GM19452 (cell line): ENCODE data around the gene MAD1L1.
"Not testable (repeated sequence)": the region's sequence is repeated elsewhere in the genome, so short reads cannot be mapped to it uniquely, and the experiment has no call there.

Source experiments
- ATAC-seq: cut with Tn5 transposase; IDR thresholded peaks from one replicate; pipeline ENCODE4 v1.9.1; 2021; ENCODE audit not compliant: unreplicated experiment

Gene MAD1L1

GRCh38 chr7:2232766-2233520 lies at the start of gene MAD1L1:
Gene MAD1L1 (minus strand): TSS chr7:2232945. CDS start chr7:2230133, 2,812 bp downstream.
- peak; percentile 72 for ATAC-seq

- ATAC-seq: no peak
Measured at GRCh38 chr7:2282185-2282751, 49.5 kb upstream of the MAD1L1 start.

- no peak for ATAC-seq
Measured at GRCh38 chr7:2281541-2281940, 48.8 kb upstream of the MAD1L1 start.

GRCh38 chr7:2280424-2280823 lies 47.7 kb upstream of the MAD1L1 start:
- no peak for ATAC-seq

- ATAC-seq: no peak
Measured at GRCh38 chr7:2279896-2280295, 47.2 kb upstream of the MAD1L1 start.

GRCh38 chr7:2278026-2278425 lies 45.3 kb upstream of the MAD1L1 start:
- no peak for ATAC-seq

GRCh38 chr7:2276107-2276506 lies 43.4 kb upstream of the MAD1L1 start:
- no peak for ATAC-seq

GRCh38 chr7:2275101-2275500 lies 42.4 kb upstream of the MAD1L1 start:
- no peak for ATAC-seq

GRCh38 chr7:2274666-2275065 lies 41.9 kb upstream of the MAD1L1 start:
- no peak for ATAC-seq

GRCh38 chr7:2273866-2274265 lies 41.1 kb upstream of the MAD1L1 start:
- ATAC-seq: no peak

- no peak for ATAC-seq
Measured at GRCh38 chr7:2272031-2272430, 39.3 kb upstream of the MAD1L1 start.

GRCh38 chr7:2271273-2272026 lies 38.7 kb upstream of the MAD1L1 start:
- ATAC-seq: no peak

GRCh38 chr7:2270495-2270894 lies 37.8 kb upstream of the MAD1L1 start:
- no peak for ATAC-seq

- ATAC-seq: no peak
Measured at GRCh38 chr7:2269991-2270460, 37.3 kb upstream of the MAD1L1 start.

- ATAC-seq: not testable (repeated sequence)
Measured at GRCh38 chr7:2269089-2269990, 36.6 kb upstream of the MAD1L1 start.

GRCh38 chr7:2266911-2267310 lies 34.2 kb upstream of the MAD1L1 start:
- no peak for ATAC-seq

GRCh38 chr7:2264158-2264557 lies 31.4 kb upstream of the MAD1L1 start:
- no peak for ATAC-seq

GRCh38 chr7:2263176-2263575 lies 30.4 kb upstream of the MAD1L1 start:
- no peak for ATAC-seq

- no peak for ATAC-seq
Measured at GRCh38 chr7:2261611-2262010, 28.9 kb upstream of the MAD1L1 start.

GRCh38 chr7:2260820-2261219 lies 28.1 kb upstream of the MAD1L1 start:
- no peak for ATAC-seq

- no peak for ATAC-seq
Measured at GRCh38 chr7:2259480-2259879, 26.7 kb upstream of the MAD1L1 start.
